Heart left ventricle (tissue), 16 donors: ENCODE measurements around the gene LY86. TPM values are rescaled to one million over a fixed set of nuclear protein-coding genes. Genes with fewer than 3 reads are reported as not detected.

Experiments used
- ATAC-seq, 4 donors: fragments of 200-7000 bp; cut with Tn5 transposase; one replicate each; pipeline ENCODE4 v1.9.1; 2020 to 2022; ENCODE audit warnings: moderate library complexity in 4 of 4, mild to moderate bottlenecking in 3 of 4, moderate number of reproducible peaks in 1 of 4
- DNase-seq, 5 donors: peaks; one replicate each; pipeline ENCODE4 v3.0.0-alpha.2; 2020
- H3K27ac ChIP-seq, 12 donors: fragments of 200-600 bp; sonication (generic) in 4 of 12; one replicate each; pipeline versions ENCODE4 v1.5.0 to v1.8.0; 2016 to 2022; ENCODE audit warnings: mild to moderate bottlenecking in 2 of 12
- H3K27me3 ChIP-seq, 9 donors: fragments of 200-600 bp; sonication (generic) in 2 of 9; one replicate each; pipeline versions ENCODE4 v1.5.1 to v1.8.0; 2016 to 2022; ENCODE audit warnings: mild to moderate bottlenecking in 3 of 9
- H3K36me3 ChIP-seq, 9 donors: fragments of 200-600 bp; sonication (generic) in 2 of 9; one replicate each; pipeline versions ENCODE4 v1.5.0 to v1.8.0; 2018 to 2022; ENCODE audit warnings: mild to moderate bottlenecking in 2 of 9
- H3K4me1 ChIP-seq, 12 donors: fragments of 200-600 bp; sonication (generic) in 4 of 12; one replicate each; pipeline versions ENCODE4 v1.5.0 to v1.8.0; 2016 to 2022; ENCODE audit warnings: mild to moderate bottlenecking in 3 of 12
- H3K4me3 ChIP-seq, 12 donors: fragments of 200-600 bp; sonication (generic) in 4 of 12; one replicate each; pipeline versions ENCODE4 v1.5.0 to v1.8.0; 2017 to 2022; ENCODE audit warnings: mild to moderate bottlenecking in 9 of 12, moderate library complexity in 4 of 12
- H3K9me3 ChIP-seq, 12 donors: fragments of 200-600 bp; sonication (generic) in 4 of 12; one replicate each; pipeline versions ENCODE4 v1.5.0 to v1.8.0; 2016 to 2022; ENCODE audit warnings: mild to moderate bottlenecking in 1 of 12
- POLR2A ChIP-seq, 2 donors: fragments of 450-650 bp; IDR thresholded peaks; one replicate each; pipeline ENCODE4 v1.6.1; 2017; ENCODE audit warnings: antibody characterized with exemption in 2 of 2, mild to moderate bottlenecking in 2 of 2, moderate library complexity in 2 of 2
- WGBS, 4 donors: extraction: QIAGEN DNeasy Blood & Tissue Kit in 2 of 4; methylation state at CpG; one replicate each; pipeline versions ENCODE4 v1.1.5 to v1.1.7; 2013 to 2018; 5-methylcytosine and 5-hydroxymethylcytosine counted together
- intact Hi-C, 10 donors: fragments of 100-400 bp; cut with DNase I; formaldehyde crosslinking; loops; one replicate each; pipeline versions ENCODE4 v1.11.1 to v1.14.2; 2022
- polyA plus RNA-seq, 2 donors: library from polyadenylated mRNA; stranded (reverse); fragments of 200-250 nt; gene quantifications; one replicate each; pipeline ENCODE4 v1.2.3, GENCODE V29; 2013
- total RNA-seq, 9 donors: library from RNA; depleted of rRNA in 2 of 9; stranded (reverse); fragments of >200 nt in 2 of 9; fragmentation: NEBNext Ultra II Directional in 3 of 9; extraction: Animal tissue kit (Norgen Biotek cat#: 25700) in 3 of 9; gene quantifications; one replicate each; pipeline versions ENCODE4 v1.1.0 to v1.2.4, GENCODE V29; 2016 to 2023
- TF ChIP-seq, protein P1 (sequence below), 12 donors: fragments of 200-600 bp; sonication (generic) in 4 of 12; IDR thresholded peaks; one replicate each; pipeline versions ENCODE4 v1.5.0 to v1.8.0; 2018 to 2022; ENCODE audit warnings: antibody characterized with exemption in 12 of 12, mild to moderate bottlenecking in 5 of 12
- donor health status: ischemic (EF 13 %, LVEDD 7.1; RV severe dilation, severe dysfunction).
- donor health status: healthy with polysubstance abuse.
- donor health status: DM: no; HTN: yes; CAD: no.
- donor health status: DM: no; HTN: no; CAD: no.
- donor health status: ischemic (EF 25% LVEDD 6.9; RV normal size, moderate dysfunction).
- donor health status: ischemic (EF 25% LVEDD 5.7; RV mildly dilated, moderate dysfunction).
- donor health status: healthy.
- donor health status: DM: yes; HTN: yes; CAD: no.
- donor health status: ischemic (EF 35%, LVEDD 5.7; RV mildly dilated, moderate dysfunction).
- donor health status: nonischemic (EF 11% LVEDD 7.7; RV severe dilation, severe dysfunction).
- donor health status: DM: yes; HTN: yes; CAD: no.
- donor health status: PGD.
- donor health status: ischemic (EF 29% LVEDD 5.4; RV normal size, mild dysfunction).
- donor health status: nonischemic (EF 23%, LVEDD 6.1; RV moderate dilation, normal function).

Gene LY86
- total and polyA plus RNA-seq, 11 donors, result 0.23 to 13.4 (median 0.75) TPM

DNA sequence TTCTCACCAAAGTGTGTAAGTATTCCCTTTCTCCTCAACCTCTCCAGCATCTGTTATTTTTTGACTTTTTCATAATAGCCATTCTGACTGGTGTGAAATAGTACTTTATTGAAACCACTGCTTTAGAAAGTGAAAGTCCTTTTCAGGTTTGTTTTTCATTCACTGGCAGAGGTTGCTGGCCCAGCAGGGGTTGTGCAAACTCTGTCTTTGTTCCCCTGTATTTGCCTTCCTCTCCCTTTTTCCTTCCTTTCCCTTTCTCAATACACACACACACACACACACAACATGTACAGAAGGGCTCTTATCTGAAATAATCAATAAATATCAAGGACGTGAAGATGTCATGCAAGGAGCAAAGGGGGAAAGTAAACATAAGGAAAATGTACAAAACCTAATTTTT lies 99.8 kb downstream of the LY86 start:
- intact Hi-C loops, result loop anchor here in 2 of 10 donors (5.0 kb wide), 2 partner anchors 34 to 419 kb away; partner anchors contain the start of gene RREB1 (in 1 of the 2)
- H3K36me3 ChIP-seq, result no peaks in the 10 kb centered on the region
- TF ChIP-seq, protein P1, sequence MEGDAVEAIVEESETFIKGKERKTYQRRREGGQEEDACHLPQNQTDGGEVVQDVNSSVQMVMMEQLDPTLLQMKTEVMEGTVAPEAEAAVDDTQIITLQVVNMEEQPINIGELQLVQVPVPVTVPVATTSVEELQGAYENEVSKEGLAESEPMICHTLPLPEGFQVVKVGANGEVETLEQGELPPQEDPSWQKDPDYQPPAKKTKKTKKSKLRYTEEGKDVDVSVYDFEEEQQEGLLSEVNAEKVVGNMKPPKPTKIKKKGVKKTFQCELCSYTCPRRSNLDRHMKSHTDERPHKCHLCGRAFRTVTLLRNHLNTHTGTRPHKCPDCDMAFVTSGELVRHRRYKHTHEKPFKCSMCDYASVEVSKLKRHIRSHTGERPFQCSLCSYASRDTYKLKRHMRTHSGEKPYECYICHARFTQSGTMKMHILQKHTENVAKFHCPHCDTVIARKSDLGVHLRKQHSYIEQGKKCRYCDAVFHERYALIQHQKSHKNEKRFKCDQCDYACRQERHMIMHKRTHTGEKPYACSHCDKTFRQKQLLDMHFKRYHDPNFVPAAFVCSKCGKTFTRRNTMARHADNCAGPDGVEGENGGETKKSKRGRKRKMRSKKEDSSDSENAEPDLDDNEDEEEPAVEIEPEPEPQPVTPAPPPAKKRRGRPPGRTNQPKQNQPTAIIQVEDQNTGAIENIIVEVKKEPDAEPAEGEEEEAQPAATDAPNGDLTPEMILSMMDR (IDR thresholded peaks at IDR 0.05), result no peak
- no peak for TF ChIP-seq POLR2A (IDR thresholded peaks at IDR 0.05)

DNA sequence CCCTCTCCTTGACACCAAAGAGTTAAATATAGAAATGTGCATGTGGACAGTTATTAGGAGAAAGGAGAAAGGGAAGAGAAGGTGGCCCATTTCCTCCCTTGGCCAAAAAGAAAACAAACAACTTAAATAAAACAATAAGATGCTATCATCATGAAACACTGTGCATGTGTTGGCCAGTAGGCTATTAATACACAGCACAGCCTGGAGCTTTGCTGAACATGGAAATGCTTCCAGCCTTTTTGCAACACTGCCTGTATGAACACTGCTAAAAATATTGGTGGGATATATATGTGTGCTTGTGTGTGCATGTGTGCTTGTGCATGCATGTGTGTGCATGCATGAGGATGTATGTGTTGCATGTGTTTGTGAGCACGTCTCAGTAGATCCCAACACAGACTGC lies 100.4 kb downstream of the LY86 start:
- Histone ChIP-seq H3K27me3 (no peaks in the 10 kb centered on the region), H3K9me3 (peaks cover 0 to 10% (median 0%) of the 10 kb centered on the region in 12 donors), H3K36me3 (no peaks in the 10 kb centered on the region), H3K4me3 (no peak overlapping the region), H3K27ac (peak overlapping the region; percentile 76 to 92 (median 86)), H3K4me1 (peaks cover 3 to 61% (median 38%) of the 10 kb centered on the region in 12 donors)
- ATAC-seq (no peak), DNase-seq (no peak)
- intact Hi-C loops, result loop anchor here in 2 of 10 donors (5.0 kb wide), 2 partner anchors 33 to 418 kb away; partner anchors contain the start of gene RREB1 (in 1 of the 2)
- WGBS, 4 donors, result 27 to 67% (median 39%) methylated on average over 1 of the region's 1 CpG
- no peak for TF ChIP-seq POLR2A (IDR thresholded peaks at IDR 0.05)
- TF ChIP-seq, protein P1 (IDR thresholded peaks at IDR 0.05), result no peak

More for the DNA sequence above, 99.8 kb downstream of the LY86 start:
- no peak overlapping the region for H3K4me3 ChIP-seq
- H3K27ac ChIP-seq, result peak overlapping the region in 11 of 12 donors; percentile 76 to 92 (median 86)
- H3K4me1 ChIP-seq, result peaks cover 3 to 67% (median 37%) of the 10 kb centered on the region in 12 donors
- ATAC-seq (no peak), DNase-seq (no peak)
- WGBS, 4 donors, result 42 to 71% (median 62%) methylated on average over 1 of the region's 1 CpG
- H3K27me3 ChIP-seq, result no peaks in the 10 kb centered on the region
- peaks cover 0 to 10% (median 0%) of the 10 kb centered on the region in 12 donors for H3K9me3 ChIP-seq

DNA sequence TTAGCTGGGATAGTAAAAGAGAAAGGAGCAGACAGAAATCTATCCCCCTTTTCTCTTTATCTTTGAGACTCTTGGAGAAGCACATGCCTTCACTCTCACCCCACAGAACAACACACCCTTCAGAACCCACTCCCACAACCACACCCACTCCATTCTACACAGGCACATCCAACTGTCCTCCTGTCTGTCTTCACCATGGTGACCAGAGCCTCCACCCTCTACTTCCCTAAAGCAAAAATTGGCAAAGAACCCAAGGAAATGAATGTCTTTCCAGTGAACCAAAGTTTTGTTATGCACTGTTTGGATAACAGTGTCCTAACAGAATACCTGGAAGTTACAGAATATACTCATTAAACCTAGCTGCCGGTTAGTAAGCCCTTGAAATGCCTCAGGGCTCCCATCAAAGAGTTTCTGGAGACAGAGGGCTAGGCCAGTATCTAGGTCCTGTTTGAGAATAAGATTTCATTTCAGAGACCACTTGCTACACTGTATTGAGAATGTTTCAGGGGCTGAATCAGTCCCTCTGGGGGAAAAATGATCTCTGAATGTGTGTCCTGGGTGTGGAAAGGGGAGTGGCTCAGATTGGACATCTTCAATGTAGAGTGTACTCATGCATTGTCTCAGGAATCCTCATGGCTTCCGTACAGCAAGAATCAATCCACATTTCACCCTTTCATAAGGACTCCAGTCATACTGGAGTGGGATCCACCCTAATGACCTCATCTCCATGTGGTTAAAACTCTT lies 101.1 kb downstream of the LY86 start:
- intact Hi-C loops, result loop anchor here in 2 of 10 donors (5.0 kb wide), 2 partner anchors 33 to 418 kb away; partner anchors contain the start of gene RREB1 (in 1 of the 2)
- ATAC-seq, result peak in 3 of 4 donors; percentile 18 to 33 (median 32)
- Histone ChIP-seq H3K27me3 (no peaks in the 10 kb centered on the region), H3K27ac (peak overlapping the region; percentile 76 to 92 (median 86)), H3K4me1 (peaks cover 3 to 63% (median 41%) of the 10 kb centered on the region in 12 donors), H3K9me3 (peaks cover 0 to 10% (median 0%) of the 10 kb centered on the region in 12 donors), H3K4me3 (no peak overlapping the region), H3K36me3 (no peaks in the 10 kb centered on the region)
- WGBS, 4 donors, result 53 to 74% (median 63%) methylated on average over 2 of the region's 2 CpGs
- no peak for TF ChIP-seq POLR2A (IDR thresholded peaks at IDR 0.05)
- TF ChIP-seq, protein P1 (IDR thresholded peaks at IDR 0.05), result no peak
- DNase-seq, result peak in 1 of 5 donors; percentile 56

DNA sequence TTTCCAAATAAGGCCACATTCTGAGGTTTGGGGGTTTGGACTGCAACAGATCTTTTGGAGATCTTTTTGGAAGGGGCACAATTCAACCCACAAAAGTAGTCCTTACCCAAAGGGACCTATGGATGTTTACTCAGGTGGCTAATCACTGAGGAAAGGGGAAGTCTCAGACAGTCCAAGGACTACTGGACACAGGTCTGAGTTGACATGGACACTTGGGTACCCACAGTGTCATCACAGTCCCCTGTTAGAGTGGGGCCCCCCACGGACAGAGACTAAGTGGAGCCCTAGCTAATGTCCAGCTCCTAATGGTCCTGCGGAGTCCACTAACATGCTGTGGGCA lies 101.6 kb downstream of the LY86 start:
- ATAC-seq (no peak), DNase-seq (no peak)
- 89 to 95% (median 93%) methylated on average over 2 of the region's 2 CpGs for WGBS, 4 donors
- peaks cover 3 to 63% (median 45%) of the 10 kb centered on the region in 12 donors for H3K4me1 ChIP-seq
- intact Hi-C loops, result no loop called here
- H3K9me3 ChIP-seq, result peaks cover 0 to 10% (median 0%) of the 10 kb centered on the region in 12 donors
- H3K36me3 ChIP-seq, result no peaks in the 10 kb centered on the region
- TF ChIP-seq, protein P1 (IDR thresholded peaks at IDR 0.05), result no peak
- no peak for TF ChIP-seq POLR2A (IDR thresholded peaks at IDR 0.05)
- H3K4me3 ChIP-seq, result no peak overlapping the region
- peak overlapping the region; percentile 76 to 92 (median 86) for H3K27ac ChIP-seq
- no peaks in the 10 kb centered on the region for H3K27me3 ChIP-seq
